Activated CD4-positive, CD25-positive, alpha-beta regulatory T cell (primary cell): ENCODE data around the gene MFNG.
A peak's percentile ranks its signal among the peaks of the same experiment; 100 is the strongest.
"Not testable (repeated sequence)": the region's sequence is repeated elsewhere in the genome, so short reads cannot be mapped to it uniquely, and the experiment has no call there.

Experiments used
- DNase-seq, 4 experiments: peaks; one replicate each; lab custom pipeline; 2025; lab: John Stamatoyannopoulos, UW

MFNG gene

GRCh38 chr22:37473437-37473946 is 12.7 kb downstream of the MFNG start:
- no peak for DNase-seq

- peak in 1 of 4 experiments; percentile 18 for DNase-seq
Observed at GRCh38 chr22:37472418-37473006, 13.7 kb downstream of the MFNG start.

GRCh38 chr22:37471727-37472417 is 14.3 kb downstream of the MFNG start:
- no peak for DNase-seq

GRCh38 chr22:37470087-37470445 is 16.1 kb downstream of the MFNG start:
- DNase-seq, result no peak

GRCh38 chr22:37469416-37470086 is 16.6 kb downstream of the MFNG start:
- no peak for DNase-seq

GRCh38 chr22:37468201-37468695 is 17.9 kb downstream of the MFNG start:
- DNase-seq, result not testable (repeated sequence)

GRCh38 chr22:37467391-37467955 is 18.7 kb downstream of the MFNG start:
- no peak for DNase-seq

GRCh38 chr22:37464181-37464580 is 22.0 kb downstream of the MFNG start:
- DNase-seq, result no peak

GRCh38 chr22:37462983-37463382 is 23.2 kb downstream of the MFNG start:
- no peak for DNase-seq

GRCh38 chr22:37462436-37462835 is 23.7 kb downstream of the MFNG start:
- DNase-seq, result no peak

GRCh38 chr22:37461961-37462360 is 24.2 kb downstream of the MFNG start:
- no peak for DNase-seq

- DNase-seq, result no peak
Observed at GRCh38 chr22:37460684-37461083, 25.5 kb downstream of the MFNG start.

- no peak for DNase-seq
Observed at GRCh38 chr22:37459206-37459605, 27.0 kb downstream of the MFNG start.

- peak; percentile 63 to 87 (median 72) for DNase-seq
Observed at GRCh38 chr22:37457093-37457893, 28.9 kb downstream of the MFNG start.

GRCh38 chr22:37456346-37456745 is 29.8 kb downstream of the MFNG start:
- DNase-seq, result no peak

GRCh38 chr22:37455896-37456295 is 30.3 kb downstream of the MFNG start:
- DNase-seq, result no peak

GRCh38 chr22:37454857-37455686 is 31.1 kb downstream of the MFNG start:
- no peak for DNase-seq

- no peak for DNase-seq
Observed at GRCh38 chr22:37453696-37454095, 32.5 kb downstream of the MFNG start.

- no peak for DNase-seq
Observed at GRCh38 chr22:37451218-37451617, 35.0 kb downstream of the MFNG start.

GRCh38 chr22:37449331-37450001 is 36.7 kb downstream of the MFNG start:
- DNase-seq, result no peak
